ENCODE data around the gene ENOX1. TPM values are rescaled to one million over a fixed set of nuclear protein-coding genes. Genes with fewer than 3 reads are reported as not detected.

The ENOX1 gene
- polyA plus RNA-seq, 1 donor (not counting 4 experiments of a cell fraction or from before 2014, with no cell fraction given), result 1.1 TPM

DNA sequence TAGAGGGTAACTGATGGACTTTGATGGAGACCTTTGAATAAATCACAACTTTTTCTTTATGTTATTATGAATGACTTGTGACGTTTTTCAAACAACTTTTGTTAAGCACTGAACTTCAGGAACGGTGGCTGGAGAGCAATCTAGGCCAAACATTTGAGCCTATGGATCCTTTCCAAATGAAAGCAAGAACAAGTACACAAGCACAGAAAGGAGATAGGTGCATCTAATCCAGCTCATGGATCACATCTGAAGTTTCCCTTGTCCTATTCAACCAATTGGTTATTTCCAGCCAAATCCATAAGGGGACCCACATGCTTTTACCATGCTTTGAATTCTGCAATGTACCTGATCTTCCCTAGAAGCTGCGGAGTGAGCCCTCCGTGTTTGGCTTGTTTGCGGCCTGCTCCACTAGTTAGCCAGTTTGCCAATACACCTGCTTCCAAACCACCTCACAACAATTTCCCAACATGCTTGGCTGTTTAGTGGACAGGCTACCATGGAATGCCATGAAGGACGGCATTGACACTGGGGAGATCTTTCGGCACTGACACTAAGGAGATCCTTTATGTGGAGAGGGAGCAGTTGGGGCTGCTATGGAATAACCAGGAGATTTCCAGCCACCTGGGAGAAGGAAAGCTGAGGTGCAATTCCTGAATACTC is 447.5 kb downstream of the ENOX1 start:
- no peaks in the 10 kb centered on the region for H3K9me3 ChIP-seq (ENCODE audit: control insufficient read depth, low read depth, low read length)
- H3K79me2 ChIP-seq (ENCODE audit: control insufficient read depth, insufficient read depth, low read length), result no peaks in the 10 kb centered on the region
- FAIRE-seq, result no peak
- no peak overlapping the region for H3K4me2 ChIP-seq (ENCODE audit: control insufficient read depth, extremely low read depth, insufficient read depth, low read depth, low read length)
- dilution Hi-C loops (cut with MboI; ENCODE audit: extremely low pct_ligation_motif_present, low sequenced_read_pairs), result no loop called here
- H3K4me3 ChIP-seq (ENCODE audit: control insufficient read depth in 2 of 3, extremely low read depth in 1 of 3, insufficient read depth in 2 of 3, low read depth in 1 of 3, low read length in 3 of 3), result no peak overlapping the region
- H3K4me1 ChIP-seq (ENCODE audit: control insufficient read depth, extremely low read depth, insufficient read depth, low read length), result no peaks in the 10 kb centered on the region
- TF ChIP-seq, protein P1, sequence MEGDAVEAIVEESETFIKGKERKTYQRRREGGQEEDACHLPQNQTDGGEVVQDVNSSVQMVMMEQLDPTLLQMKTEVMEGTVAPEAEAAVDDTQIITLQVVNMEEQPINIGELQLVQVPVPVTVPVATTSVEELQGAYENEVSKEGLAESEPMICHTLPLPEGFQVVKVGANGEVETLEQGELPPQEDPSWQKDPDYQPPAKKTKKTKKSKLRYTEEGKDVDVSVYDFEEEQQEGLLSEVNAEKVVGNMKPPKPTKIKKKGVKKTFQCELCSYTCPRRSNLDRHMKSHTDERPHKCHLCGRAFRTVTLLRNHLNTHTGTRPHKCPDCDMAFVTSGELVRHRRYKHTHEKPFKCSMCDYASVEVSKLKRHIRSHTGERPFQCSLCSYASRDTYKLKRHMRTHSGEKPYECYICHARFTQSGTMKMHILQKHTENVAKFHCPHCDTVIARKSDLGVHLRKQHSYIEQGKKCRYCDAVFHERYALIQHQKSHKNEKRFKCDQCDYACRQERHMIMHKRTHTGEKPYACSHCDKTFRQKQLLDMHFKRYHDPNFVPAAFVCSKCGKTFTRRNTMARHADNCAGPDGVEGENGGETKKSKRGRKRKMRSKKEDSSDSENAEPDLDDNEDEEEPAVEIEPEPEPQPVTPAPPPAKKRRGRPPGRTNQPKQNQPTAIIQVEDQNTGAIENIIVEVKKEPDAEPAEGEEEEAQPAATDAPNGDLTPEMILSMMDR (optimal IDR thresholded peaks at IDR 0.05 in 1 of 3, IDR thresholded peaks at IDR 0.05 in 1 of 3, conservative IDR thresholded peaks at IDR 0.05 in 1 of 3; ENCODE audit: extremely low read depth in 1 of 3, insufficient read depth in 2 of 3, low read length in 3 of 3), result no peak
- TF ChIP-seq EZH2 (IDR thresholded peaks at IDR 0.05; ENCODE audit: low read length), result no peak
- no peaks in the 10 kb centered on the region for H3K36me3 ChIP-seq (ENCODE audit: control insufficient read depth in 2 of 2, extremely low read depth in 1 of 2, insufficient read depth in 2 of 2, low read length in 2 of 2)
- no peak for DNase-seq (ENCODE audit: low read depth, low spot score)
- H3K27ac ChIP-seq (ENCODE audit: control insufficient read depth, insufficient read depth, low read length), result no peak overlapping the region
- no peaks in the 10 kb centered on the region for H3K9me1 ChIP-seq (ENCODE audit: control insufficient read depth, extremely low read depth, insufficient read depth, low read length)
- no peak overlapping the region for H3K9ac ChIP-seq (ENCODE audit: control insufficient read depth, extremely low read depth, insufficient read depth, low read length)
- no peaks in the 10 kb centered on the region for H4K20me1 ChIP-seq (ENCODE audit: control insufficient read depth, extremely low read depth, insufficient read depth, low read length)
- H2AFZ ChIP-seq (ENCODE audit: control insufficient read depth, low read length), result no peak overlapping the region
- H3K27me3 ChIP-seq (ENCODE audit: control insufficient read depth, extremely low read depth, insufficient read depth, low read length), result no peaks in the 10 kb centered on the region

- TF ChIP-seq EZH2 (IDR thresholded peaks at IDR 0.05; ENCODE audit: low read length), result no peak
- TF ChIP-seq, protein P1 (optimal IDR thresholded peaks at IDR 0.05 in 1 of 3, IDR thresholded peaks at IDR 0.05 in 1 of 3, conservative IDR thresholded peaks at IDR 0.05 in 1 of 3; ENCODE audit: extremely low read depth in 1 of 3, insufficient read depth in 2 of 3, low read length in 3 of 3), result no peak
- no peak for FAIRE-seq
- no peaks in the 10 kb centered on the region for H3K27me3 ChIP-seq (ENCODE audit: control insufficient read depth, extremely low read depth, insufficient read depth, low read length)
- H3K9me1 ChIP-seq (ENCODE audit: control insufficient read depth, extremely low read depth, insufficient read depth, low read length), result no peaks in the 10 kb centered on the region
- H3K27ac ChIP-seq (ENCODE audit: control insufficient read depth, insufficient read depth, low read length), result no peak overlapping the region
- H3K4me2 ChIP-seq (ENCODE audit: control insufficient read depth, extremely low read depth, insufficient read depth, low read depth, low read length), result no peak overlapping the region
- peaks cover 7% of the 10 kb centered on the region for H3K4me1 ChIP-seq (ENCODE audit: control insufficient read depth, extremely low read depth, insufficient read depth, low read length)
- no peaks in the 10 kb centered on the region for H3K9me3 ChIP-seq (ENCODE audit: control insufficient read depth, low read depth, low read length)
- dilution Hi-C loops (cut with MboI; ENCODE audit: extremely low pct_ligation_motif_present, low sequenced_read_pairs), result no loop called here
- H3K36me3 ChIP-seq (ENCODE audit: control insufficient read depth in 2 of 2, extremely low read depth in 1 of 2, insufficient read depth in 2 of 2, low read length in 2 of 2), result no peaks in the 10 kb centered on the region
- DNase-seq (ENCODE audit: low read depth, low spot score), result no peak
- H4K20me1 ChIP-seq (ENCODE audit: control insufficient read depth, extremely low read depth, insufficient read depth, low read length), result no peaks in the 10 kb centered on the region
- H3K9ac ChIP-seq (ENCODE audit: control insufficient read depth, extremely low read depth, insufficient read depth, low read length), result no peak overlapping the region
- H3K79me2 ChIP-seq (ENCODE audit: control insufficient read depth, insufficient read depth, low read length), result no peaks in the 10 kb centered on the region
- no peak overlapping the region for H3K4me3 ChIP-seq (ENCODE audit: control insufficient read depth in 2 of 3, extremely low read depth in 1 of 3, insufficient read depth in 2 of 3, low read depth in 1 of 3, low read length in 3 of 3)
- no peak overlapping the region for H2AFZ ChIP-seq (ENCODE audit: control insufficient read depth, low read length)
Observed at GRCh38 chr13:43335764-43336163, 451.0 kb downstream of the ENOX1 start.

Data from keratinocyte (primary cell).